Loucy (cell line): ENCODE results near the gene DNAJC2.

Experiments
- CTCF ChIP-seq: fragments of 200-600 bp; sonication (generic); conservative IDR thresholded peaks from 2 replicates; pipeline ENCODE4 v1.5.1; 2014; ENCODE audit warnings: mild to moderate bottlenecking, antibody characterized with exemption, low read length
- EZH2phosphoT487 ChIP-seq: fragments of 200-600 bp; IDR thresholded peaks from 2 replicates; pipeline ENCODE4 v1.6.1; 2018; ENCODE audit warnings: antibody characterized with exemption, mild to moderate bottlenecking, moderate library complexity, borderline replicate concordance

GRCh38 chr7:103347507-103348267 lies 3.1 kb upstream of the DNAJC2 start, which contains the start of gene PSMC2:
- TF ChIP-seq CTCF (no peak), EZH2phosphoT487 (no peak)
